ENCODE measurements around the gene GIGYF2. TPM values are rescaled to one million over a fixed set of nuclear protein-coding genes. Genes with fewer than 3 reads are reported as not detected.

Gene GIGYF2
- polyA plus RNA-seq, 1 donor (not counting 4 experiments of a cell fraction or from before 2014, with no cell fraction given) = 35.5 TPM

- TF ChIP-seq EZH2 (IDR thresholded peaks at IDR 0.05; ENCODE audit: low read length) = no peak
- TF ChIP-seq, protein P1, sequence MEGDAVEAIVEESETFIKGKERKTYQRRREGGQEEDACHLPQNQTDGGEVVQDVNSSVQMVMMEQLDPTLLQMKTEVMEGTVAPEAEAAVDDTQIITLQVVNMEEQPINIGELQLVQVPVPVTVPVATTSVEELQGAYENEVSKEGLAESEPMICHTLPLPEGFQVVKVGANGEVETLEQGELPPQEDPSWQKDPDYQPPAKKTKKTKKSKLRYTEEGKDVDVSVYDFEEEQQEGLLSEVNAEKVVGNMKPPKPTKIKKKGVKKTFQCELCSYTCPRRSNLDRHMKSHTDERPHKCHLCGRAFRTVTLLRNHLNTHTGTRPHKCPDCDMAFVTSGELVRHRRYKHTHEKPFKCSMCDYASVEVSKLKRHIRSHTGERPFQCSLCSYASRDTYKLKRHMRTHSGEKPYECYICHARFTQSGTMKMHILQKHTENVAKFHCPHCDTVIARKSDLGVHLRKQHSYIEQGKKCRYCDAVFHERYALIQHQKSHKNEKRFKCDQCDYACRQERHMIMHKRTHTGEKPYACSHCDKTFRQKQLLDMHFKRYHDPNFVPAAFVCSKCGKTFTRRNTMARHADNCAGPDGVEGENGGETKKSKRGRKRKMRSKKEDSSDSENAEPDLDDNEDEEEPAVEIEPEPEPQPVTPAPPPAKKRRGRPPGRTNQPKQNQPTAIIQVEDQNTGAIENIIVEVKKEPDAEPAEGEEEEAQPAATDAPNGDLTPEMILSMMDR (optimal IDR thresholded peaks at IDR 0.05 in 1 of 3, IDR thresholded peaks at IDR 0.05 in 1 of 3, conservative IDR thresholded peaks at IDR 0.05 in 1 of 3; ENCODE audit: extremely low read depth in 1 of 3, insufficient read depth in 2 of 3, low read length in 3 of 3) = no peak
Observed at GRCh38 chr2:232871418-232871834, 174.3 kb downstream of the GIGYF2 start.

DNA sequence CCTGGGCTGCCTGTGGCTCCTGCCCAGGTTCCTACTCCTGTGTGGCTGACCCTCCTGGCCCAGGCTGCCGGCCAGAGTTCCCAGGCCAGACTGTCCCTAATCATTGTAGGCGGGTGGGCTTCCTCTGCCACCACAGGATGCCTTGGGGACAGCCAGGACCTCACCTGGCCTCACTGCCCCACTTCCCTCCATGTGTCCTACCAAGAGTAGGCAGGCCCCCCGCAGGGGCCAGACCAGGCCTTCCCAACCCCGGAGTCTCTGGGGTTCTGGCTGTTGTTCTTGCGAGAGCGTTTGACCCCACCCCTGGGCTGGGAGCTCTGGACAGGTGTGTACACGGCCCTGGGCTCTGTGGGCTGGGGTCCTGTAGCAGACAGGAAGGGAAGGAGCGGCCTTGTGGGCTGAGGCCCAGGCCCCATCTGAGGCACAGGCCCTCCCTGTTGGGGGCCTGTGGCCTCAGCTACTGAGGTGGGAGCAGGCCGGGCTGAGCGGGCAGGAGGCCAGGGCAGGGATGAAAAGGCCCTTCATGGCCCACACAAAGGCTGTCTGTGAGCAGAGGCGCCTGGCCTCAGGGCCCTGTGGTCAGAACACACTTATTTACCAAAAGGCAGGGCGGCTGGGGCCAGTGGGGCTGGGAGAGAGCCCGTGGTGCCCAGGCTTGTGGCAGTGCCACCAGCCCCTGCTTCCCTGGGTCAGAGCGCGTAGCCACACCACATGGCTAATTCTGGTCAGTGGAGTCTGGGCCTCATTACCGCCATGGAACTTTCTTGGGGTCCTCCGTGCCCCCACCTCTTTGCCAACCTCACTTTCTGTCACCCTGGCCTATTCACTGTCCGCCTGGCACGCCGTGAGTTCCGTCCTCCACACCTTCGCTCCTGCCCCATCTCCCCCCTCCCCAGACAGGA lies 175.0 kb downstream of the GIGYF2 start:
- no peak for TF ChIP-seq EZH2 (IDR thresholded peaks at IDR 0.05; ENCODE audit: low read length)
- TF ChIP-seq, protein P1 (optimal IDR thresholded peaks at IDR 0.05 in 1 of 3, IDR thresholded peaks at IDR 0.05 in 1 of 3, conservative IDR thresholded peaks at IDR 0.05 in 1 of 3; ENCODE audit: extremely low read depth in 1 of 3, insufficient read depth in 2 of 3, low read length in 3 of 3) = no peak
- Histone ChIP-seq H3K27ac (ENCODE audit: control insufficient read depth, insufficient read depth, low read length) (no peak overlapping the region), H3K9ac (ENCODE audit: control insufficient read depth, extremely low read depth, insufficient read depth, low read length) (no peak overlapping the region), H3K9me3 (ENCODE audit: control insufficient read depth, low read depth, low read length) (no peaks in the 10 kb centered on the region), H4K20me1 (ENCODE audit: control insufficient read depth, extremely low read depth, insufficient read depth, low read length) (no peaks in the 10 kb centered on the region), H3K4me1 (ENCODE audit: control insufficient read depth, extremely low read depth, insufficient read depth, low read length) (no peaks in the 10 kb centered on the region), H3K36me3 (ENCODE audit: control insufficient read depth in 2 of 2, extremely low read depth in 1 of 2, insufficient read depth in 2 of 2, low read length in 2 of 2) (peaks cover 0 to 1% of the 10 kb centered on the region in 2 experiments), H3K4me3 (ENCODE audit: control insufficient read depth in 2 of 3, extremely low read depth in 1 of 3, insufficient read depth in 2 of 3, low read depth in 1 of 3, low read length in 3 of 3) (no peak overlapping the region), H2AFZ (ENCODE audit: control insufficient read depth, low read length) (no peak overlapping the region), H3K79me2 (ENCODE audit: control insufficient read depth, insufficient read depth, low read length) (no peaks in the 10 kb centered on the region), H3K27me3 (ENCODE audit: control insufficient read depth, extremely low read depth, insufficient read depth, low read length) (no peaks in the 10 kb centered on the region), H3K4me2 (ENCODE audit: control insufficient read depth, extremely low read depth, insufficient read depth, low read depth, low read length) (no peak overlapping the region), H3K9me1 (ENCODE audit: control insufficient read depth, extremely low read depth, insufficient read depth, low read length) (no peaks in the 10 kb centered on the region)
- FAIRE-seq = no peak
- dilution Hi-C loops (cut with MboI; ENCODE audit: extremely low pct_ligation_motif_present, low sequenced_read_pairs) = loop anchor here (25.0 kb wide), 1 partner anchor 365 kb away; no protein-coding TSS in a partner anchor
- DNase-seq (ENCODE audit: low read depth, low spot score) = no peak

More at GRCh38 chr2:232871418-232871834, 174.3 kb downstream of the GIGYF2 start:
- Histone ChIP-seq H3K9ac (ENCODE audit: control insufficient read depth, extremely low read depth, insufficient read depth, low read length) (no peak overlapping the region), H3K9me3 (ENCODE audit: control insufficient read depth, low read depth, low read length) (no peaks in the 10 kb centered on the region), H3K36me3 (ENCODE audit: control insufficient read depth in 2 of 2, extremely low read depth in 1 of 2, insufficient read depth in 2 of 2, low read length in 2 of 2) (peaks cover 0 to 1% of the 10 kb centered on the region in 2 experiments), H3K4me3 (ENCODE audit: control insufficient read depth in 2 of 3, extremely low read depth in 1 of 3, insufficient read depth in 2 of 3, low read depth in 1 of 3, low read length in 3 of 3) (no peak overlapping the region), H3K27me3 (ENCODE audit: control insufficient read depth, extremely low read depth, insufficient read depth, low read length) (no peaks in the 10 kb centered on the region), H3K9me1 (ENCODE audit: control insufficient read depth, extremely low read depth, insufficient read depth, low read length) (no peaks in the 10 kb centered on the region), H3K4me2 (ENCODE audit: control insufficient read depth, extremely low read depth, insufficient read depth, low read depth, low read length) (no peak overlapping the region), H3K79me2 (ENCODE audit: control insufficient read depth, insufficient read depth, low read length) (no peaks in the 10 kb centered on the region), H3K4me1 (ENCODE audit: control insufficient read depth, extremely low read depth, insufficient read depth, low read length) (no peaks in the 10 kb centered on the region), H2AFZ (ENCODE audit: control insufficient read depth, low read length) (no peak overlapping the region), H4K20me1 (ENCODE audit: control insufficient read depth, extremely low read depth, insufficient read depth, low read length) (no peaks in the 10 kb centered on the region), H3K27ac (ENCODE audit: control insufficient read depth, insufficient read depth, low read length) (no peak overlapping the region)
- FAIRE-seq (no peak), DNase-seq (ENCODE audit: low read depth, low spot score) (no peak)
- dilution Hi-C loops (cut with MboI; ENCODE audit: extremely low pct_ligation_motif_present, low sequenced_read_pairs) = loop anchor here (25.0 kb wide), 1 partner anchor 366 kb away; no protein-coding TSS in a partner anchor
